COLO668 (cell line): ENCODE results near the gene CBX6.
A peak's percentile ranks its signal among the peaks of the same experiment; 100 is the strongest.
"Not testable (repeated sequence)": the region's sequence is repeated elsewhere in the genome, so short reads cannot be mapped to it uniquely, and the experiment has no call there.

Source experiments
- DNase-seq: peaks from one replicate; lab custom pipeline; 2025; ENCODE audit not compliant: unreplicated experiment; lab: John Stamatoyannopoulos, UW

The CBX6 gene

DNA sequence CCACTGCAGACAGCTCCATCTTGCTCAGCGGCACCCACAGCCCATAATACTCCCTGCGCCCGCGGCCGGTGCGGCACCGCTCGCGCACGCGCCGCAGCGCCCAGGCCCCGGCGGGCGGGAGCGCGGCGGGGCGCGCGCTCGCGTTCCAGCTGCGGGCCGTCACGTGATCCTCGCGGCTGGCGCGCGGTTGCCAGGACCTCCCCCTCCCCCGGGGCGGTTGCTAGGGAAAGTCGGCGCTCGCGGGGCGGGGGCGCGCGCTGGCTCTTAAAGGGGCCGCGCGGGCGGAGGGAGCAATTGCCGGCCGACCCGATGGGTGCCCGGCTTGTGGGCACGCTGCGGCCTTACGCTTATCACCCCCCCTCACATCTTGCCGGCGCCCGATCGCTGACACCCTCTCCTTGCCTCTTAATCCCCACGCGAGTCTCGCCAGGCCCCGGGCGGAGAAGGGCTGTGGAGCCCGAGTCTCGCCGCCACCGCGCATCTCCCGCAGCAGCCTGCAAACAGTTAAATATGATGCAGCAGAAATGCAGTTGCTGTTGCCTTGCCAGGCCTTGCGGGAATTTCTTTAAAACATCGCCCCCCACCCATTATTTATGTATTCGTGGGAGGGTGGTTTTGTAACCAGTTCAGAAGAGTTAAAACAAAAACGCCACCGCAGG, at the start of gene CBX6:
CBX6 (minus strand) TSS at position 45 of the 659 bp plus-strand sequence; CDS start at position 19, 26 bp downstream.
- peak; percentile 99 for DNase-seq

DNA sequence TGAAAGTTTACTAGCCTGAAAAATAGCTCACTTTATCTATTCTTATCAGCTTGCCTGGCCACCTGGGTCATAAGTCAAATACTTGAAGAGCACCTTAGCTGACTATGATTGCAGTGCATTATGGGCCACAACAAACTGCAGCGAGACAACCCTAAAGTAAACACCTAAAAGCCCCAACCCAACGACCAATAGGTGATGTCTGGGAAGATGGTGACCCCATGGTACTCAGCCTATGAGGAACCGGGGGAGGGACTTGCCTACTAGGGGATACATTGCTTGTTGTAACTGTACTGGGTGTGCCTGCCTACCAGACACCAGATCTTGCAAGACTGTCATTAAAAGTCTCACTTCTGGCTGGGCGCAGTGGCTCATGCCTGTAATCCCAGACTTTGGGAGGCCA, 49.8 kb upstream of the CBX6 start:
- no peak for DNase-seq

DNA sequence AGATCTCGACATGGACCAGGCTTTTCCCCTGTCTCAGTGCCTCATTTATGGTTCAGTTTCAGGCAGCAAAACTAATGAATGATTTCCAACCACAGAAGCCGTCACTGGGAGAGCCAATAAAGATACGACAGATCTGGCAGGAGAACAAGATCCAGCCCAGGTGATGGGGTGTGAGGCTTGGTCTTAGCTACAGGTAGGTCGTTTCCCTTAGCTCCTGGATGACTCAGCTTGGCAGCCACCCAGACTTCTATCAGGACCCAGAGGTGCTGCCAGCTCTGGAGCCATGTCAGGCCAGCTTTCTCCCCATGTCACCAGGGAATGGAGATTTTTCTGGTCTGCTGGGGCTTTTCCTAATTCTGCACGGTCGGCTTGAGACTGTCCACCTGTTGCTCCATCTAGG, 49.1 kb upstream of the CBX6 start:
- DNase-seq, result peak; percentile 65

DNA sequence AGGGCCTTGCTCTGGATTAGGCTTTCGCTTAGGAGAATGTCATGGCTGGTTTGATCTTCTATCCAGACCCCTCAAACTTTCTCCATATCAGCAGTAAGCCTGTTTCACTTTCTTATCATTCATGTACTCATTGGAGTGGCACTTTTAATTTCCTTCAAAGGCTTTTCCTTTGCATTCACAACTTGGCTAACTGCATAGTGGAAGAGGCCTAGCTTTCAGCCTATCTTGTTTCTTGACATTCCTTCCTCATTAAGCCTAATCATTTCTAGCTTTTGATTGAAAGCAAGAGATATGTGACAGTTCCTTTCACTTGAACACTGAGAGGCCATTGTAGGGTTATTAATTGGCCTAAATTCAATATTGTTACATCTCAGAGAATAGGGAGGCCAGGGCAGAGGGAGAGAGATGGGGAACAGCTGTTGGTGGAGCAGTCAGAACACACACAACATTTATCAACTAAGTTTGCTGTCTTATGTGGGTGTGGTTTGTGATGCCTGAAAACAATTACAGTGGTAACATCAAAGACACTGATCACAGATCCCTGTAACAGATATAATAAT, 47.7 kb upstream of the CBX6 start:
- DNase-seq, result no peak

DNA sequence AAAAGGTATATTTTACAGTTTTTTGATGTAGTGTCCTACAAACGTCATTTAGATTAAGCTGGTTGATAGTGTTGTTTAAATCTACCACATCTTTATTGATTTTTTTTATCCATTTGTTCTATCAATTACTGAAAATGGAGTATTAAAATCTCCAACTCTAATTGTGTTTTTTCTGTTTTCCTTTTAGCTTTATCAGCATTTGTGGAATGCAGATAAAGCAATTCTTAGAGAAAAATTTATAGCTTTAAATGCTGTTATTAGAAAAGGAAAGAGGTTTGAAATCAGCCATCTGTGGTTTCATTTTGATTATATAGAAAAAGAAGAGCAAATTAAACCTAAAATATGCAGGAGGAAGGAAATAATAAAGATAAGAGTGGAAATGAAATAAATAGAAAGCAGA, 39.4 kb upstream of the CBX6 start:
- no peak for DNase-seq

DNA sequence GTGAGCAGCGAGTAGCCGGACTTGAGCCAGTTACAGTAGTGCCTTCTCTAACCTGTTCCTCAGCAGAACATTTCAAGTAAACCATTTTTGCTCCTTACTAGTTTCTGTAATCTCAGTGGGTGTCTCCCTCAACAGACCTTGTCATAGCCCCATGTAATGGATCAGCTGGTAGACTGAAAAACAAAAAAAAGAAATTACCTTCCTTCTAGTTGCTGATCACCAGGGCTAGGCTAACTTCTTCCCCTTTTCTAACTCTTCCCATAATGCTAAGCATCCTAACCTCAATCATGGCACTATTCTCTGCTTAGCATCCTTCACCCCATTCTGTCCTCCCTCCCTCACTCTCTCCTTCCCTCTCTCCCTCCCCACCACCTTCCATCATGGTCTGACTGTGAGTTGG, 35.8 kb upstream of the CBX6 start:
- no peak for DNase-seq

DNA sequence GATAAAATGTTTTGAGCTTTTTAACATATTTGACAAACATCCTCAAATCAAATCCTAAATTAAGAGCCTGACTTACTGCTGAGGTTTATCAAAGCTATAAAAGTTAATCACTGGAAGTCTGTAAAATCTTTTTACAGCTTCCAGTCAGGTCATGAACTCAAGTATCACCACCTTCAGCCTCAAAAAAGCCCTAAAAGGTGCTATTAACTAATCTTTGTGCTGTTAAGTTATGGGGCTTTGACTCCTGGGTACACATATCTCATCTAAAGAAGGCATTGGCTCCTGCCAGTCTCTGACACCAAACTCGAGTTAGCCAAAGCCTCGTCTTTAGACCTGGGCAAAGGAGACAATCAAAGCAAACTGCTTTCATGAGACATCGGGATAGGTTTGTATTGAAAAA, 34.0 kb upstream of the CBX6 start:
- no peak for DNase-seq

DNA sequence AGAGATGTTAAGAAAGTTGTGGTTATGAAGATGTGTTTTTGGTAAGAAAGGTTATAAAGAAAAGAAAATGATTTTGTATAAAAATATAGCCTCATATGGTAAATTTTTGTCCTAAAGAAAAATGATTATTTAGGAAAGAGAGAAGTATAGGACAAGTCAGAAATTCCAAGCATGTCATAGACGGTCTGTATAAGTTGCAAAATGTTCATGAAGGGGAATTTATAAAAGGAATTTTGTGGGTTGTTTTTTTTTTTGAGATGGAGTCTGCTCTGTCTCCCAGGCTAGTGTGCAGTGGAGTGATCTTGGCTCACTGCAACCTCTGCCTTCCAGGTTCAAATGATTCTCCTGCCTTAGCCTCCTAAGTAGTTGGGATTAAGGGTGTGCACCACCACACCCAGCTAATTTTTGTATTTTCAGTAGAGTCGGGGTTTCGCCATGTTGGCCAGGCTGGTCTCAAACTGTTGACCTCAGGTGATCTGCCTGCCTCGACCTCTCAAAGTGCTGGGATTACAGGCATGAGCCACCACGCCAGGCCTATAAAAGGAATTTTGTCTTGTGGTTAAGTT, 32.1 kb upstream of the CBX6 start:
- not testable (repeated sequence) for DNase-seq

DNA sequence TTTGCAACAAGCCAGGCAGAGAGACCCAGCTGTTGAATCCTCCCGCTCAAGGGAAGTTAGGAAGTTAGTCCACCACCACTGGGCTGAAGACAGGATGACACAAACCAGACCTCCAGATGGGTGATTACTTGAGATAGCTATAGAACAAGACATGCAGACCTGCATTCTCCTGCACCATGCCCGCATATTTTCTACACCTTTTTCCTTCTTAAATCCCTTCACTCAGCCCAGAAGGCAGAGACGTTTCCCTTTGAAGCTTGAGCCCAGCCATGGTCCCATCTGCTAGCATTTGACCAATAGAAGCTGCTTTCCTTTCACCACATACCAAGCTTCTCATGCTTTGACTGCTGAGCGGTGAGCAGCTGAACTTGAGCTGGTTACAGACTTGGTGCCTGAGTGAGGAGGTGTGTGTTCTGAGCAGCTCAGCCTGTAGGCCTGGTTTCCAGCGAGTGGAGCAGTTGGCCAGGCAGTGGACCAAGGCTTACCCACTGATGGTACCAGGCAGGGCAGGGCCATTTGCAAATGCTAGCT, 29.2 kb upstream of the CBX6 start:
- no peak for DNase-seq

DNA sequence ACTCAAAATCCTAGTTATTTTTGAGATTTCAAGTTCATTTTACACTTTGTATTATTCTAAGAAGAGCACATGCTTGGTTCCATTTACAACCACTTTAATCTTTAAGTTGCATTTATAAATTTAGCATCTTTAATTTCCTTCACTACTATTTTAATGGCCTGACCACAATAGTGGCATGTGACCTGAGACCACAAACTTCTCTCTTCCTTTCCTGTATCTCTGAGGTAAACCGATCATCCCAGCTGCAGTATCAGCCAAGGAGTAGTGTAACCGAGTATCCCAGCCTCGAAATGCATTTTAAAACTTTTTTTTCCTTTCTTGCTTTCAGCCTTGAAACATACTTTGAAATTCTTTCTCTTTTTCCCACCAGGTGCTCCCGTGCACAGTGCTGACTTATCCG, 28.7 kb upstream of the CBX6 start:
- no peak for DNase-seq

DNA sequence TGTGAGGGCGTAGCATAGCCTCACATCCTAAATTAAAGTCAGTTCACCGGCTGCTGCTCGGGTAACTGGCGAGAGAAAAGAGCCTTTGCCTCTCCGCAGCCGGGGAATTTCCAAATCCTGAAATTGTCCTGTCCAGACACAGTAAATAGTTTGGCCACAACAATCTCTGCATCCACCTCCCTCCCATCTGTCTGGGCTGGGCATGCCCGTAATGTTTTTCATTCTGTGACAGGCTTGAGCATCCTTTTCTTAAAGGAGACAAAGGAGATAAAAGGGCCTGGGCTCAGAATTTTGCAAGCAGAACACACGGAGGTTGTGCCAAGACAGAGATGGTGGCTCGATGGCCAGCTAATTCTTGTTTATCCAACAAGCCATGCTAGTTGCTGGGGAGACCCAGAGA, 19.2 kb upstream of the CBX6 start:
- no peak for DNase-seq

DNA sequence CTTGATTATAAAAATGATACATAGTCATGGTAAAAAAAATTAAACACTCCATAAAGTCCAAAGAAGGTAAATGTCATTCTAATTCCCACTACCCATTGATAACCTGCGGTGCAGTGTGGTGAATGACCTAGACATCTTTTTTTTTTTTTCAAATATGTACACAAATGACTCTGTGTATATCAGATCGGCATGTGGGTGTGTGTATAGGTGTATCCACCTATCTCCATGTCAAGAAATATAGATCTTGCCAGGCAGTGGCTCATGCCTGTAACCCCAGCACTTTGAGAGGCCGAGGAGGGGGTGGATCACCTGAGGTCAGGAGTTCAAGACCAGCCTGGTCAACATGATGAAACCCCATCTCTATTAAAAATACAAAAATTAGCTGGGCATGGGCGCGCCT, 18.4 kb upstream of the CBX6 start:
- no peak for DNase-seq

DNA sequence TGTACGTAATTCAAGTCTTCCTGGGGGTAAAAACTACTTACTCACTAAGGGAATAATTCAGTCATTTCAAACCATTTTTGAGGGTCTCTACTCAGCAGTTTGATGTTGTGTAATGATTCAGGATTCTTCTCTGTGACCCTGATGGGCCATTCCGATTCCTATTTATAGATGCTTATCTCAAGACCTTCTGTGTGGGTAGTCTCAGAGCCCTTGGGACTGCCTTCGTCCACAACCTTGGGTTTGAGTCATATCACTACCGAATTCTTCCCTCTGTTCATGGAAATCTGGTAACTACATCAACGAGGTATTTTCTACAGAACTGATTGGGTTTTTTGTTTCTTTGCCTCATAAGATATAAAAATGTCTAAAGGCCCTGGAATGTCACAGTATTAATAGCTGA, 14.3 kb upstream of the CBX6 start:
- DNase-seq, result no peak

DNA sequence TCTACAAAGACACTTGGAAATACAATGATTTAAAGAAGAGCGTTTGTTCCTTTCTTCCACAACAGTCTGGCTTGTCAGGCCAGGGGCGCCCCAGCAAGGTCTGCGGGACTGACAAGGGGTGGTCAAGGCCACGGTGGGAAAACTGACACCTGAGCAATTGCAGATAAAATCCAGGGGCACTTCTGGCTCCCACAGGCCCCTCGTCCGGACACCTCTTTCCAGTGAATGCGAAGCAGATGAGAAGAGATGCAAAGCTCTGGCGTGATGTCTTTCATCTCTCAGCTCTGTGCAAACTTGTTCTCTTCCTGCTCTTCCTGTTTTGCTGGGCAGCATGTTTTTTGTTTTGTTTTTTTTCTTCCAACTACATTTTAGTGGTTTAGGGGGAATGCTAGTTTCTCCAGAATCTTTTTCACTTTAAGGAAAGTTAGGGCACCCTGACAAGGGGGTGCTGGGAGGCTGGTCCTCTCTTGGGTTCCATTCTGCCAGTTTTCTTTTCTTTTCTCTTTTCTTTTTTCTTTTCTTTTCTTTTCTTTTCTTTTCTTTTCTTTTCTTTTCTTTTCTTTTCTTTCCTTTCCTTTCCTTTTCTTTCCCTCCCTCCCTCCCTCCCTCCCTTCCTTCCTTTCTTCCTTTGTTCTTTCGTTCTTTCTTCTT, 11.1 kb upstream of the CBX6 start:
- DNase-seq, result no peak

DNA sequence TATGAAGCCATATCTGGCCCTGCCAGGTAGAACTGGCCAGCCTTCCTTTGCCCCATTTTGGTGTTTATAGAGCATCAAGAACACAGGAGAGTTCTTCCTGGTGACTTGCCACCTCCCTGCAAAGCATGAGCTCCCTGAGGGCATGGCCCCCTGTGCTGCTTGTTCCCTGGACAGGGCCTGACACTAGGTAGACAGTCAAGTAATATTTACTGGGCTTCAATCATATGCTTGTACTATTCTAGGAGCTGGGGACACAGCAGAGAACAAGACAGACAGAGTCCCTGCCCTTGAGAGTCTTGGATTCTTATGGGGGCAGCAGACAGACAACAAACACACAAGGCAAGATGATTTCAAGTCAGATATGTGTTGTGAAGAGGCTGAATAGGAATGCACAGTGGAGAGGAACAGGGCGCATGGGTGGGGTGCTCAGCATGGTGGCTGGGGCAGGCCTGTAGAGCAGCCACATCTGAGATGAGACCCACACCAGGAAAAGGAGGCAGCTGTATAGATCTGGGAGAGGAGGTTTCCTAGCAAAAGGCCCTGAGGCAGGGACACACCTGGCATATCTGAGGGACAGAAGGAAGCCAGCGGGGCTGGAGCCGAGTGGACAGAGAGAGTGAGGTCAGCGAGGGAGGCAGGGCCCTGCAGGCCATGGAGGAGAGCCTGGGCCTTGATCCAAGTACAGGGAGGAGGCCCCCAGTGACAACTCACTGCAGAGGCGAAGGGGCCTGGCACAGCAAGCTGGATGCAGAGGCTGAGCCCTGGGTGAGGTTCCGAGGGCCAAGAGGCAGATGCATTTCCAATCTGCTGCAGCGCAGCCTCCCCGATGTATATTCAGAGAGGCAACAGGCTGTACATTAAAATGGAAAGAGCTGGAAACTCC, 10.2 kb upstream of the CBX6 start:
- DNase-seq, result no peak

DNA sequence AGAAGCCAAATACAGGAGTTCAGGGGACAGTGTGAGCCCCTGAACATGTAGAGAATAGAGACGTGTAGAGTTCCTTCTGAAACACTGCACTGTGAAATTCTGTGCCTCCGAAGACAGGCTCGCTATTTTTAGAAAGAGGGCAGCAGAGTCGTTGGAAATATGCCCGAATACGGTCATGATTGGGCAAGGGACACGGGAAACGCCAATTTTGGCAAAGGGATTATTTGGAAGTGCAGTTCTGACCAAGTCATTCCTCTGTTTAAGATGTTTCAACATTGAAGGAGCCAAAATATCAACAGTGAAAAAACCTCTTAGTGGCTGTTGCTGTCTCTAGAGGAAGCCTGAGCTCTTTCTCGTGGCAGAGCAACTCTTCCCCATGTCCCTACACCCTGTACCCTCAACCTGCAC, 9.5 kb upstream of the CBX6 start:
- no peak for DNase-seq

DNA sequence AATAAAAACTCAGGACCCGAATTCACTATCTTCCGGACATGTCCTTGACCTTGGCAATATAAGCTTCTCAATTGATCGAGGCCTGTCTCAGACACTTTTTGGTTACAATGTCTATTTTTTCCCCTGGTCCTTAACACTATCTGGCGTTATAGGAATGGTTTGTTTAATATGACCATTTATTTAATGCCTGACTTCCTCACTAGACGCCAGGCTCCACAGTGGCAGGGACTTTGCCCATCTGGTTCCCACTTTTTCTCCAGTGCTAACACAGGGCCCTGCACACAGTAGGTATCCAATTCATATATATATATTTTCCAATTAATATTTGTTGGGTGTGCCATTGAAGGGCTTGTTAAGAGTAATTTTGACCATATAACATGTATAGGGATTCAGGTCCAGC, 7.9 kb upstream of the CBX6 start:
- DNase-seq, result no peak

DNA sequence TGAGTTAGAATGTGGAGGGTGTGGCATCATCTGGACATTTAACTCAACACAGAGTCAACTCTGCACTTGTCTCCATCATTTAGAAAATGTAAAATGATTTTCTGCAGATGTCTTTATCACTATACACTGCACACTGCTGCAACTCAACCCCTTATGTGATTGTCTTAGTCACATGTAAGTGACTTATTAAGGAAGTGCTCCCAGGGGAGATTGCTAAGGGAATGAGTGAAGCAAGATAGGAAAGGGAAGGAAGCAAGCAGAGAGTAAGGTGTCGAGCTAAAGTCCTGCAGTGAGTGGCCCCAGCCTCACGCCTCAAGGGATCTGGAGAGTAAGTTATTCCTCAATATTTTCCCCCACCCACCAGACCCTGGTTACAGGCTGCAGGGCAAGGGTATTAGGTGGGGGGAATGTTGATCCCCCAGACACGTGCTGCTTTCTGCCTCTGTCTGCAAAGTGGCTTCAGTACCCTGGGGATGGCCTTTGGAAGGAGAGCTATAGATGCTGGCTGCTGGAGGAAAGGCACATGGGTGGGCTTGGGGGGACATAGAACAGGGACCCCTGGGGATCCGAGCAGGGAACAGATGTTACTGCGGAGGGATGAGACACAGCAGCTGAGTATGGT, 7.2 kb upstream of the CBX6 start:
- no peak for DNase-seq

DNA sequence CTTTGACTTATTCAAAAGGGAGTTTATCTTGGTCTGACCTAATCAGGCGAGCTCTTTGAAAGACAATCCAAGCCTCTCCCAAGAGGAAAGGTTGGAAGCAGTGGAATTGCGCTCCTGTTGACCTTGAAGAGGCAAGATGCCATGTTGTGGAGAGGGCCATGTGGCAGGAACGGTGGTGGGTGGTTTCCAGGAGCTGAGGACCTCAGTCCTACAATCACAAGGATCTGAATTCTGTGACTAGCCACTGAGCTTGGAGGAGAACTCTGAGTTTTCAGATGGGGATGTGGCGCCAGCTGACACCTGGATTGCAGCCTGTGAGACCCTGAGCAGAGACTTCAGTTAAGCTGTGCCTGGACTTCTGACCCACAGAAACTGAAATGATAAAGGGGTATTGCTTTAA, 6.0 kb upstream of the CBX6 start:
- no peak for DNase-seq

DNA sequence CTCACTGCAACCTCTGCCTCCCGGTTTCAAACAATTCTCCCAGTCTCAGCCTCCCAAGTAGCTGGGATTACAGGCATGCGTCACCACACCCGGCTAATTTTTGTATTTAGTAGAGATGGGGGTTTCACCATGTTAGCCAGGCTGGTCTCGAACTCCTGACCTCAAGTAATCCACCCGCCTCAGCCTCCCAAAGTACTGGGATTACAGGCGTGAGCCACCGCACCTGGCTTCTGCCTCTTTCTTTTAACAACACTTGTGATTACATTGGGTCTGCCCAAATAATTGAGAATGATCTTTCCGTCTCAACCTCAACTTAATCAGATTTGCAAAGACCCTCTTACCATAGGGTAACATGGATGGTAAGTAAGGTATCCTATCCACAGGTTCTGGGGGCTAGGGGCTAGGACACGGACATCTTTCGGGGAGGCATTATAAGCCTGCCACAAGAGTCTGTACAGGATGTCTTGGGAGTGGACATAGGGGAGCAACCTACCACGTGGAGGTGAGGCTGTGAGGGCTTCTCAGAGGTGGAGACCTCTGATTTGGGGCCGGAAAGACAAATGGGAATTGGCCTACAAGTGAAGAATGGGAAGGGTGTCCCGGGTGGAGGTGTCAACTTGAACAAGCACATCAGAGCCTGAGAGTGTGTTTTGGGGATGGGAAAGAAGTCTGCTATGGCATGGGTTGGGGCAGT, 2.7 kb upstream of the CBX6 start:
- DNase-seq, result no peak
